Activated T-cell treated with anti-CD3 and anti-CD28 coated beads for 48 hours (primary cell): ENCODE data around the gene DCAF17.
"Not testable (repeated sequence)": the region's sequence is repeated elsewhere in the genome, so short reads cannot be mapped to it uniquely, and the experiment has no call there.

Source experiments
- DNase-seq: peaks from one replicate; pipeline ENCODE4 v3.0.0-alpha.2; 2020; ENCODE audit warnings: low read depth

The DCAF17 gene

DNA sequence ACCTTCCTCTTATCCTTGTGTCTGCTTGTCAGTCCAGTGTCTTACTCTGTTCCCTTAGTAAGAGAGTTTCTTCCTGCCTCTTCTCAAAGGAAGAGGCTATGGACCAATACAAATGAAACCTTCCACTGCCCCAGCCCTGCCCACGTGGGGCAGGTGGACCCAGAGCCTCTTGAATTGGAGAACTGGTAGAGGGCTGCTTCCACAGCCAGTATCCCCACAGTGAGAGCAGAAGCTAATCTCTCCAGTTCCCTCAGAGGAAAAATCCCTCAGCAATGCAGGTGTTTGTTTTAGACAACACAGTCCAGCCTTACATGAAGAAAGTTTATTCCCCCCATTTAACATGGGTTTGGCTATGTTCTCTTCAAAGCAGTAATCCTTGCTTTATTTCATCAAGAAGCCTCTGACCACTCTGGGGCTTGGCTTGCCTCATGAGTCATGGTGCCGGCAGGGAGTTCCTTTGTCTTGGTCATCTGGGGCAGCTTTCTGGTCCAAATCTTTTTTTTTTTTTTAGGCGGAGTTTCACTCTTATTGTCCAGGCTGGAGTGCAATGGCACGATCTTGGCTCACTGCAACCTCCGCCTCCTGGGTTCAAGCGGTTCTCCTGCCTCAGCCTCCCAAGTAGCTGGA is 81.8 kb downstream of the DCAF17 start:
- no peak for DNase-seq

DNA sequence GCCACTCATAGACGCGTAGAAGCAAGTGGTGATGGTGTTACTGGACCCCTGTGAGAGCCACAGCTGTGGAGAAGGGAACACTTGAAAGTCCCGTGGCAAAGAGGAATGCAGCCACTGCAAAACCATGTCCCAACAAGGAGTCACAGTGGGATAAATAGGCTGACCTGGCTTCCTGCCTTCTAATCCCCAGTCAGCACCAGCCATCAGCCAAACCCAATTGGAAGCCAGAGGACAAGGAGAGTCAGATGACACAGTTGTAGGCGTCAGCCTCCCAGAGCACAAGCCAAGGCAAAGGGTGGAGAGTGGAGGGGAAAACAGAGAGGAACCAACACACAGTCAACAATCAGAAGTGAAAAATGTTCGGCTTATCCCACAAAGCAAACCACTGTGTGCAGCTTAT is 82.8 kb downstream of the DCAF17 start:
- DNase-seq: no peak

DNA sequence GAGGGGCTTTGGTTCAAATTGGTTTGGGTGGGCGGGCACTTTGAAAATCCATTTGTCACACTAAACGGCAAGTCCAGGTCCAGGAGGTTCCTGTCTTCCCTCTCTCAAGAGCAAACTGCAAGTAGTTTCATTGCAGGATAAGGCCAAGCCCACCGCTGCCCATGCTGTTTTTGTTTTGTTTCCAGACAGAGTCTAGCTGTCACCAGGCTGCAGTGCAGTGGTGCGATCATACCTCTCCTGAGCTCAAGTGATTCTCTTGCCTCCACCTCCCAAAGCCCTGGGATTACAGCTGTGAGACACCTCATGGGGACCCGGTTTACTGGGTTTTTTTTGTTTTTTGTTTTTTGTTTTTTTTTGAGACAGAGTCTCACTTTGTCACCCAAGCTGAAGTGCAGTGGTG is 86.4 kb downstream of the DCAF17 start:
- no peak for DNase-seq

DNA sequence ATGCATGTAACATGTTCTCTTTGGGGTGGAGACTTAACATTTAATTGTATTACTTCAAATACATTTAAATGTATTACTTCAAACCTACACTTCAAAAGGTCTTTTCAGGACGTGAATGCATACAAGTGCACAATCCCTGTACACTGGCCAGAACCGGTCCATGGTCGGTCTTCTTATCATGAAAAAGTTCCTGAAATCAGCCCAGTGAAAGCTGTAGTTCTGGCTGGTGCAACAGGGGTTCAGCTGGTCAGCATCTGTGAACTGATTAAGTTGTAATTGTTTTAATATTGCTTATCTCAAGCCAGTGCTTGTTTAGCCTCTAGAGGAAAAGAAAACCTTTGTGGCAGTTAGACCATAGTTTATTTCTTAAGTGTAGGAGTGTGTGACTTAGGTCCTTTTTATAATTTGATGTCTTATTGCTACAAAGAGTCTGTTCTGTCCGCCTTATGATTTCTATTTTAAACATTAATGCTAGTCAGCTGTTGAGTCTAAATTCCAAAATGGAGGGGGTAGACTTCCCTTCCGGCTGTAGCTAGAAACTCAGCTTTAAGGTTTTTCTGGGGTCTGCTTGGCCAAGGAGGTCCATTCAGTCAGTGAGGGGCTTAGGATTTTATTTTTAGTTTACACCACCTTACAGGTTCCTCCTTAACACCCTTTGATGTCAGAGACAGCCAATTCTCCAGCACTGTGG is 87.5 kb downstream of the DCAF17 start:
- no peak for DNase-seq

DNA sequence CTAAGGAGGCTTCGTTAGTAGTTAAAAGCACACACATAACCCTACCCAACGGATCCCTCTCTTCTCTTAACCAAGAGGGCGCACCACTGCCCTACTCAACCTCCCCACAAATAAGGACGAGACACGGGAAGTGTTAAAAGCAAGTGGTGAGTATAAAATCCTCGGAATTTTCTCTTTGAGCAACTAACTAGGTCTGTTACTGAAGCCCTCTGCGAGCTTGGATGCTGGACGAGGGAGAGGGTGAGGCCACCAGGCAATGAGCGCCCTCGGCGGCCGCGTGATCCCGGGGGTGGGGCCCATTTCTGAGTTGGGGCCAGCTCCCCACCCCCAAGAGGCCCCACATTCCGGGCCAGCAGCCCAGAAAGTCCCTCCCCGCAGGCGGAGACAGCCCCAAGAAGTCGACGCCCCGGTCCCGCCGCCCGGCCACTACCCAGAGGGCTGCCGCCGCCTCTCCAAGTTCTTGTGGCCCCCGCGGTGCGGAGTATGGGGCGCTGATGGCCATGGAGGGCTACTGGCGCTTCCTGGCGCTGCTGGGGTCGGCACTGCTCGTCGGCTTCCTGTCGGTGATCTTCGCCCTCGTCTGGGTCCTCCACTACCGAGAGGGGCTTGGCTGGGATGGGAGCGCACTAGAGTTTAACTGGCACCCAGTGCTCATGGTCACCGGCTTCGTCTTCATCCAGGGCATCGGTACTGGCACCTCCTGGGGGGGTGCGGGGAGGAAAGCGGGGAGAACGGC is 88.2 kb downstream of the DCAF17 start, which contains the start of gene CYBRD1:
Gene CYBRD1, plus strand, starts transcription at position 423 of the 736 bp plus-strand sequence. Its CDS starts 72 bp downstream, at position 495.
- peak; percentile 17 for DNase-seq

DNA sequence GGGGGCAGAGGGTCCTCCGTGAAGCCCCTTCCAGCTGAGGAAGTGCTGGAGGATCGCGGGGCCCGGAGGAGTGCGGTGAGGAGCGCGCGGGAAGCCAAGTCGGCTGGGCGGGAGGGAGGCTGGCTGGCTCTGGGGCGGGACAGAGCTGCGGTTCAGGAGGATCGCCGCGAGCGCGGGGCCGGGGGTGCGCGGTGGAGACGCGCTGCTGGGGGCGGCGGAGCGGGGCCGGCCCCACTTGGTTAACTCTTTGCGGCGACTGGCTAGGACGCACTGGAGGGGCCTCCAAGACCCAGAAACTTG is 88.7 kb downstream of the DCAF17 start:
- peak; percentile 6 for DNase-seq

DNA sequence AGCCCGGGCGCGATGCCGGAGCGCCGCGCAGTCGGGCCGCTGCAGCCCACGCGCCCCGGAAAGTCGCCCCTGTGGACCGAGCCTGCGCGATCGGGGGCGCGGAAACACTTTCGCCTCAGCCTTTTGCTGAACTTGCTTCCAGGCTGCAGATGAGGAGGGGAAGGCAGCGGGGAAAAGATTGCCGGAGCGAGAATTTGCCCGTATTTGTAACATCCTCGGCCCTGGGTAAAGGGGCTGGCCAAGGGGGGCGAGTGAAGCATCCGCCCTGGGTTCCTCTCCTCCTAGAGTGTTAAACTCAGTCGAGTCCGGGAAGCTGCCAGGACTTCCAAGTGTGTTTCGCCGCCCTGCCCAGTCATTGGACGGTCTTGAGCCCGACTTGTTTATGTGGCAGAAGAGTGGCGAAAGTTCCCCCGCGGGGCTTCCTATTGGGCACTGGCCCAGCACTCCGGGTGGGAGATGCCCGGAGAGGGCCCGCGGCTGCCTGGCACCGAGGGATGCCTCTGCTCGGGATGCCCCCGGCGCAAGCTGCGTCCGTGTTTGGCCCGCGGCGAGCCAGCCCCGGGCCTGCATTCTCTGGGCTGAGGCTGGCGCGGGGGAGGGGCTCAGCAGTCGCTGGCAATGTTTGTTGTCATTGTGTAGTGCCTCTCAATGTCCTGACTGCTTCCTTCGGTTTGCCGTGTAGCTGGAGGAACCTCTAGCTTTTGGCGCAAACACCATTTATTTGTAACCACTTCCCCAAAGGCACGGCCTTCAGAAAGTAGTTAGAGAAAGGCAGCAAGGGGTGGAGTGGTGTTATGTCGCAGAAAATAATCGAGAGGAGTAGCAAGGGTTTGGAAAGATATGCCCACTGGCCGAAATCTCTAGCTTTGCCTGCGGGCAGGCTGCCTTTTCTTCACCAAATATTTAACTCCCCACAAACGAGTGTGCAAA is 89.3 kb downstream of the DCAF17 start:
- DNase-seq: no peak

DNA sequence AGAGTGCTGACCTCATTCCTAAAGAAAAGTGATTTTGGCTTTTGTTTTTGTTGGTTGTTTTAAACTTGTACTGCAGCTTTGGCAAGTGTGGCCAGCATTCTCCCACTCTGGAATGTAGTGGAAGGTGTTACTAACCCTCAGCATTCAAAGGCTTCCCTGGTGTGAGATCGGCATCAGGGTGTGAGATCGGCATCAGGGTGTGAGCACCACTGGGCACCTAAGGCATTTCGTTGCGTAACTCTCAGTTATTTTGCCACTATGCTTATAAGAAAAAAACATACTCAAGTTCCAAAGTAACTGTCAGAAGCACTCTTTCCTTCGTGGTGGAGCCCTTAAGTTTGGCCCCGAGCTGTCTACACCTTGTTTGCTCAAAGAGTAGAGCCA is 90.0 kb downstream of the DCAF17 start:
- DNase-seq: no peak

DNA sequence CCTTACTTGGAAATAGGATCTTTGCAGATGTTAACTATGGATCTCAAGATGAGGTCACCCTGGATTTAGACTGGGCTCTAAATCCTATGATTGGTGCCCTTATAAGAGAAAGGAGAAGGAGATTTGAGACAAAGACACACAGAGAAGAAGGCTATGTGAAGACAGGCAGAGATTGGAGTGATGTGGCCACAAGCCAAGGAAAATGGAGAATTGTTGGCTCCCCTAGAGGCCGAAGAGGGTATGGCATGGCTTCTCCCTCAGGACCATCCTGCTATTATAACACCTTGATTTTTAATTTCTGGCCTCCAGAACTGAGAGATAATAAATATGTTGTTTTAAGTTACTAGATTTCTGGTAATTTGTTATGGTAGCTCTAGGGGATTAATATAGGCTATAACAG is 95.9 kb downstream of the DCAF17 start:
- DNase-seq: no peak

DNA sequence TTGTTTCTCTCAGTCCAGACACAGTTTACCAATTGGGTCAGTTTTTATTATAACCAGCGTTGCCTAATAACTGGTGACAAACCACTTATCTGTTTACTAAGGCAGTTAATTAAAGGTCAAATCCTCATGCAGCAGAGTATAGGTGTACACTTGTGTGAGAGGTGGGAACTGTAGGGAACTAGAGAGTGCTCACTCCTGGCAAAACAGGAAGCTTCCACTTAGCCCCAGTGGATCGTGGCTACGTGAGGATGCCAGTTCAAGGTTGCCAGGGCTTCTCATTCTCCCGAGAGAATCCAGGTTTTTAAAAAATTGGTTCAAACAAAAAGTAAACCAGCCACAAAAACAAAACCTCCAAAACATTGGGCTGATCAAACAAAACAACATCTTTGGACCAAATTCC is 96.4 kb downstream of the DCAF17 start:
- DNase-seq: no peak

DNA sequence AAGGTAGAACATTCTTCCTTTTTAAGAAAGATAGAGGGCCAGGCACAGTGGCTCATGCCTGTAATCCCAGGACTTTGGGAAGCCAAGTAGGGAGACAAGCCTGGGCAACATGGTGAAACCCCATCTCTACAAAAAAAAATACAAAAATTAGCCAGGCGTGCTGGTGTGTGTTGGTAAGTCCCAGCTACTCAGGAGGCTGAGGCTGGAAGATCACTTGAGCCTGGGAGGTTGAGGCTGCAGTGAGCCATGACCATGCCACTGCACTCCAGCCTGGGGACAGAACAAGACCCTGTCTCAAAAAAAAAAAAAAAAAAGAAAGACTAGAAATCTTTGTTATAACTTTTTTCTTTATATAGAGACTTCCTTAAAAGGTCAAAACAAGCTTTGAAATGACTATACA is 96.8 kb downstream of the DCAF17 start:
- DNase-seq: not testable (repeated sequence)

DNA sequence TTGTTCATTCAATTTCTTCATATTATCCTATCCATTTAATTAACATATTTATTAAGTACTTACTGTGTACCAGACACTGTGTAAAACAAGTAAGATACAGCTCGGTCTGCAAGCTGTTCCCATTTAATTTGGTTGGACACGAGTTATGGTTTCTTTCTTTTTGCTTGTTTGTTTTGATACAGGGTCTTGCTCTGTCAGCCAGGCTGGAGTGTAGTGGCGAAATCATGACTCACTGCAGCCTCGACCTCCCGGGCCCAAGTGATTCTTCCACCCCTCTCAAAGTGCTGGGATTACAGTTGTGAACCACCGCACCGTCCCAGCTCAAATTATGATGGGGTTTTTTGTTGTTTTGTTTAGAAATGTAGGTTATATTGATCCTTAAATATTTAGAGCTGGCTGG is 97.3 kb downstream of the DCAF17 start:
- no peak for DNase-seq

DNA sequence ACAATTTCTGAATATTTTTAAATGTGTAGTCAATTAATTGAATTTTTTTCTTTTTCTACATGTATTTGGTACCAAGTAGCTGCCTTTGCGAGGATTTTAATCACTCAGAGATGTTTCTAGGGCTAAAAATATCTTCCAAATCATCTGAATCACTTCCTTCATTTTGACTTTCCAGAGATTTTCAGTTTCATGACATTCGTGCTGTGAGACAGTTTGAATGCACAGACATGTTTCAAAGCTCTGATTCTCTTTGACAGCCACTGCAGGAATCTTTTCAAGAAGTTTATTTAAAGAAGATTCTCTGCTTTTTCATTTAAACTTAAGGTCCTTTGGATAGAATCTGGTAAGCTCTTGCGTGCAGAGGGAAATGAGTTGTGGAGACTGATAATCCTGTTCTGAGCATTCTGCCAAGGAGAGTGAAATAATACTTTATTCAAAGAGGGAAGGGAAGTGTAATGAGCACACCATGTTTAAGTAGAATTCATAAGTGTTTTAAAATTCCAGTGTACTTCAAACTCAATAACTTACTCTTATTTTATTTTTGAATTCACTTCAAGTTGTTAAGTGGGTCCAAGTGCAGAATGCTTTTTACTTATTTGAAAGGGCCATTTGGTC is 97.9 kb downstream of the DCAF17 start:
- DNase-seq: no peak

DNA sequence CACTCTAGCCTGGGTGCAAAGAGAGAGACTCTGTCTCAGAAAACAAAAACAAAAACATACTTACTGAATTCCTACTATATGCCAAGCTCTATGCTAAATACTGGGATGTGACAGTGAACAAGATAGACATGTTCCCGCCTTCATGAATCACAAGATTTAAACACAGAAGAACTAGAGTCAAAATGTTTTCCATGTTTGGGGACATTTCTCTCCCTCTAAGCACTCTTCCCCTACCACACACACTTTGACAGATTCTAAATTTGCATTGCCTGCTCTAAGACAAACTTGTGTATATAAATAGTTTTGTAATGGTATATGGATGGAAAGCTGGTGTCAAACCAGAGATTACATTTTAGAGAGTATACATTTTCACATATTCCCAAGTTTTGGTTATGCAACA is 99.3 kb downstream of the DCAF17 start:
- DNase-seq: no peak
